Tibial artery (tissue), 4 donors: ENCODE measurements around the gene CHCHD4.
"Not testable (repeated sequence)": the region's sequence is repeated elsewhere in the genome, so short reads cannot be mapped to it uniquely, and the experiment has no call there.

Experiments
- DNase-seq, 2 donors: peaks; one replicate each; pipeline ENCODE4 v3.0.0-alpha.2; 2019
- H3K27ac ChIP-seq, 2 donors: fragments of 200-600 bp; sonication (generic) in 1 of 2; 1 replicate in 1 of 2; 2 replicates in 1 of 2; pipeline ENCODE4 v1.5.1; 2018 to 2019; ENCODE audit warnings: mild to moderate bottlenecking in 1 of 2
- H3K27me3 ChIP-seq, 2 donors: fragments of 200-600 bp; sonication (generic) in 1 of 2; one replicate each; pipeline versions ENCODE4 v1.5.1 to v1.6.0; 2016 to 2019
- H3K36me3 ChIP-seq, 3 donors: fragments of 200-600 bp; sonication (generic) in 2 of 3; one replicate each; pipeline ENCODE4 v1.5.1; 2016 to 2019; ENCODE audit warnings: mild to moderate bottlenecking in 2 of 3
- H3K4me1 ChIP-seq, 4 donors: fragments of 200-600 bp; sonication (generic) in 2 of 4; 1 replicate in 3 of 4; 2 replicates in 1 of 4; pipeline ENCODE4 v1.5.1; 2016 to 2019
- H3K4me3 ChIP-seq, 2 donors: fragments of 200-600 bp; sonication (generic) in 1 of 2; 1 replicate in 1 of 2; 2 replicates in 1 of 2; pipeline ENCODE4 v1.5.1; 2018 to 2019; ENCODE audit warnings: mild to moderate bottlenecking in 2 of 2
- H3K9me3 ChIP-seq, 3 donors: fragments of 200-600 bp; sonication (generic) in 1 of 3; one replicate each; pipeline ENCODE4 v1.5.1; 2016 to 2019
- CTCF ChIP-seq, 2 experiments: fragments of 200-600 bp in 1 of 2; fragments of 450-650 bp in 1 of 2; IDR thresholded peaks; one replicate each; pipeline ENCODE4 v1.5.1; 2017 to 2019; ENCODE audit warnings: antibody characterized with exemption in 2 of 2, mild to moderate bottlenecking in 1 of 2, moderate library complexity in 1 of 2
- intact Hi-C: fragments of 100-400 bp; cut with DNase I; formaldehyde crosslinking; loops from one replicate; pipeline ENCODE4 v1.15.0; 2023; ENCODE audit warnings: low total_unique reads

The CHCHD4 gene

GRCh38 chr3:14124223-14124614, 451 bp downstream of the CHCHD4 start:
- peak overlapping the region; percentile 93 to 94 for H3K27ac ChIP-seq
- H3K4me1 ChIP-seq, result peaks cover 0 to 41% (median 31%) of the 10 kb centered on the region in 4 donors
- H3K9me3 ChIP-seq, result no peaks in the 10 kb centered on the region
- DNase-seq, result peak; percentile 70 to 75
- H3K4me3 ChIP-seq, result peak overlapping the region; percentile 72 to 83
- intact Hi-C loops, result loop anchor here (2.0 to 10.0 kb wide), 3 partner anchors 55 to 821 kb away; partner anchors contain the start of genes LSM3, NR2C2 and XPC
- H3K27me3 ChIP-seq, result no peaks in the 10 kb centered on the region
- H3K36me3 ChIP-seq, result peaks cover 5 to 36% (median 14%) of the 10 kb centered on the region in 3 donors
- no peak for TF ChIP-seq CTCF (IDR thresholded peaks at IDR 0.05)

- Histone ChIP-seq H3K4me3 (peak overlapping the region; percentile 72 to 83), H3K27me3 (no peaks in the 10 kb centered on the region), H3K36me3 (peaks cover 0 to 30% (median 9%) of the 10 kb centered on the region in 3 donors), H3K9me3 (no peaks in the 10 kb centered on the region), H3K4me1 (peaks cover 0 to 41% (median 31%) of the 10 kb centered on the region in 4 donors), H3K27ac (peak overlapping the region; percentile 93 to 94)
- intact Hi-C loops, result loop anchor here (2.0 to 10.0 kb wide), 3 partner anchors 55 to 821 kb away; partner anchors contain the start of genes LSM3, NR2C2 and XPC
- no peak for TF ChIP-seq CTCF (IDR thresholded peaks at IDR 0.05)
- DNase-seq, result no peak
These were observed 1.1 kb downstream of the CHCHD4 start for GRCh38 chr3:14123308-14124222.

GRCh38 chr3:14122301-14122700, 2.4 kb downstream of the CHCHD4 start:
- H3K27me3 ChIP-seq, result no peaks in the 10 kb centered on the region
- DNase-seq, result no peak
- peaks cover 0 to 35% (median 24%) of the 10 kb centered on the region in 4 donors for H3K4me1 ChIP-seq
- H3K4me3 ChIP-seq, result no peak overlapping the region
- peaks cover 0 to 21% (median 0%) of the 10 kb centered on the region in 3 donors for H3K36me3 ChIP-seq
- no peaks in the 10 kb centered on the region for H3K9me3 ChIP-seq
- intact Hi-C loops, result loop anchor here (10.0 kb wide), 2 partner anchors 332 to 822 kb away; partner anchors contain the start of gene NR2C2
- no peak overlapping the region for H3K27ac ChIP-seq
- TF ChIP-seq CTCF (IDR thresholded peaks at IDR 0.05), result no peak

- TF ChIP-seq CTCF (IDR thresholded peaks at IDR 0.05), result no peak
- H3K36me3 ChIP-seq, result peaks cover 0 to 21% (median 0%) of the 10 kb centered on the region in 3 donors
- no peaks in the 10 kb centered on the region for H3K27me3 ChIP-seq
- no peak overlapping the region for H3K4me3 ChIP-seq
- intact Hi-C loops, result loop anchor here (10.0 kb wide), 2 partner anchors 333 to 823 kb away; partner anchors contain the start of gene NR2C2
- no peak for DNase-seq
- H3K27ac ChIP-seq, result no peak overlapping the region
- H3K4me1 ChIP-seq, result peaks cover 0 to 31% (median 20%) of the 10 kb centered on the region in 4 donors
- H3K9me3 ChIP-seq, result no peaks in the 10 kb centered on the region
These were observed 2.8 kb downstream of the CHCHD4 start for GRCh38 chr3:14121859-14122258.

GRCh38 chr3:14120921-14121448, 3.7 kb downstream of the CHCHD4 start:
- intact Hi-C loops, result loop anchor here (10.0 kb wide), 2 partner anchors 334 to 824 kb away; partner anchors contain the start of gene NR2C2
- not testable (repeated sequence) for H3K4me3 ChIP-seq, H3K9me3 ChIP-seq, H3K27ac ChIP-seq, DNase-seq, H3K27me3 ChIP-seq
- Histone ChIP-seq H3K36me3 (peaks cover 5 to 26% (median 7%) of the 10 kb centered on the region in 3 donors), H3K4me1 (peaks cover 0 to 22% (median 11%) of the 10 kb centered on the region in 4 donors)
